IMR-90 (cell line): ENCODE results near the gene CYP2C18. TPM values are rescaled to one million over a fixed set of nuclear protein-coding genes. Genes with fewer than 3 reads are reported as not detected.
"Not testable (repeated sequence)": the region's sequence is repeated elsewhere in the genome, so short reads cannot be mapped to it uniquely, and the experiment has no call there.

Experiments used
- ATAC-seq: fragments of 200-7000 bp; cut with Tn5 transposase; 2 replicates; pipeline ENCODE4 v1.9.1; 2020; ENCODE audit warnings: low read depth, mild to moderate bottlenecking, moderate library complexity
- BruUV-seq: library from RNA; stranded (reverse); fragments of 400-500 nt; replicated peaks from 2 replicates; lab custom pipeline; 2021; lab: Mats Ljungman, UMichigan
- CTCF ChIA-PET: fragments of 300-600 bp; formaldehyde crosslinking; extraction: SDS; loops from one replicate; lab custom pipeline; 2021; ENCODE audit warnings: antibody characterized with exemption; lab: Yijun Ruan, JAX
- POLR2A ChIA-PET: fragments of 300-600 bp; sonication (Branson Sonifier 250); formaldehyde crosslinking; loops from one replicate; lab custom pipeline; 2022; ENCODE audit warnings: antibody characterized with exemption; ENCODE audit not compliant: unreplicated experiment; lab: Charles Lee
- DNase-seq: peaks from one replicate; pipeline ENCODE4 v3.0.0; 2013
- H2AFZ ChIP-seq: replicated peaks from 2 replicates; pipeline ENCODE3; 2013; ENCODE audit warnings: low read length, mild to moderate bottlenecking; ENCODE audit not compliant: poor library complexity
- H2AK5ac ChIP-seq: 2 replicates; pipeline ENCODE4 v1.6.1; 2013; ENCODE audit warnings: low read depth, low read length, inconsistent platforms
- H2AK9ac ChIP-seq: replicated peaks from 2 replicates; pipeline ENCODE3; 2013; ENCODE audit warnings: mild to moderate bottlenecking, low read depth, low read length, moderate library complexity; ENCODE audit not compliant: poor library complexity
- H2BK120ac ChIP-seq: 2 replicates; pipeline ENCODE4 v1.6.1; 2013; ENCODE audit warnings: low read depth, low read length, inconsistent platforms
- H2BK15ac ChIP-seq: 3 replicates; pipeline ENCODE4 v1.6.1; 2013; ENCODE audit warnings: low read depth, low read length, inconsistent platforms
- H2BK20ac ChIP-seq: 2 replicates; pipeline ENCODE4 v1.6.1; 2013; ENCODE audit warnings: low read depth, mild to moderate bottlenecking, inconsistent platforms, low read length, moderate library complexity
- H2BK5ac ChIP-seq: 2 replicates; pipeline ENCODE4 v1.6.1; 2013; ENCODE audit warnings: mild to moderate bottlenecking, low read depth, low read length, inconsistent platforms; ENCODE audit not compliant: poor library complexity, severe bottlenecking
- H3K14ac ChIP-seq: replicated peaks from 2 replicates; pipeline ENCODE4 v1.6.1; 2013; ENCODE audit warnings: low read depth, low read length, inconsistent platforms
- H3K18ac ChIP-seq: 2 replicates; pipeline ENCODE4 v1.6.1; 2013; ENCODE audit warnings: low read depth, low read length, control low read depth
- H3K23ac ChIP-seq: 2 replicates; pipeline ENCODE4 v1.6.1; 2013; ENCODE audit warnings: low read depth, low read length, inconsistent platforms
- H3K27ac ChIP-seq: 2 replicates; pipeline ENCODE4 v1.5.1; 2013; ENCODE audit warnings: mild to moderate bottlenecking, control low read depth, low read length; ENCODE audit not compliant: insufficient read depth
- H3K27me3 ChIP-seq: 2 replicates; pipeline ENCODE4 v1.6.1; 2013; ENCODE audit warnings: low read length; ENCODE audit not compliant: control insufficient read depth, insufficient read depth
- H3K36me3 ChIP-seq: 2 replicates; pipeline ENCODE4 v1.6.1; 2013; ENCODE audit warnings: low read length, mixed read lengths; ENCODE audit not compliant: control insufficient read depth, insufficient read depth
- H3K4ac ChIP-seq: 2 replicates; pipeline ENCODE4 v1.6.1; 2013; ENCODE audit warnings: low read depth, low read length, inconsistent platforms
- H3K4me1 ChIP-seq: 2 replicates; pipeline ENCODE4 v1.6.1; 2013; ENCODE audit warnings: low read length, mixed read lengths; ENCODE audit not compliant: control insufficient read depth, insufficient read depth
- H3K4me2 ChIP-seq: 2 replicates; pipeline ENCODE4 v1.6.1; 2013; ENCODE audit warnings: low read depth, mild to moderate bottlenecking, control low read depth, low read length, moderate library complexity
- H3K4me3 ChIP-seq: 2 replicates; pipeline ENCODE4 v1.5.1; 2013; ENCODE audit warnings: low read depth, mild to moderate bottlenecking, control low read depth, low read length, moderate library complexity; ENCODE audit not compliant: insufficient read depth
- H3K56ac ChIP-seq: 2 replicates; pipeline ENCODE4 v1.6.1; 2013; ENCODE audit warnings: low read length, inconsistent platforms; ENCODE audit not compliant: insufficient read depth; ENCODE audit errors: extremely low read depth
- H3K79me1 ChIP-seq, 2 experiments: 2 replicates each; pipeline ENCODE4 v1.6.1; 2013; ENCODE audit warnings: low read length in 2 of 2, inconsistent platforms in 1 of 2, low read depth in 1 of 2
- H3K9ac ChIP-seq: 2 replicates; pipeline ENCODE4 v1.6.1; 2013; ENCODE audit warnings: low read depth, low read length, control low read depth
- H3K9me1 ChIP-seq: 2 replicates; pipeline ENCODE4 v1.6.1; 2013; ENCODE audit warnings: low read length, inconsistent platforms; ENCODE audit not compliant: insufficient read depth
- H3K9me3 ChIP-seq: 2 replicates; pipeline ENCODE4 v1.6.1; 2013; ENCODE audit warnings: low read length; ENCODE audit not compliant: control insufficient read depth, insufficient read depth
- H4K20me1 ChIP-seq: 2 replicates; pipeline ENCODE4 v1.6.1; 2013; ENCODE audit warnings: low read length, inconsistent platforms; ENCODE audit not compliant: insufficient read depth
- H4K5ac ChIP-seq: 2 replicates; pipeline ENCODE4 v1.6.1; 2013; ENCODE audit warnings: mild to moderate bottlenecking, low read depth, low read length, control low read depth
- H4K8ac ChIP-seq, 2 experiments: 2 replicates each; pipeline ENCODE4 v1.6.1; 2013; ENCODE audit warnings: low read depth in 2 of 2, low read length in 2 of 2, control low read depth in 1 of 2, inconsistent platforms in 1 of 2
- H4K91ac ChIP-seq: 2 replicates; pipeline ENCODE4 v1.6.1; 2013; ENCODE audit warnings: low read depth, low read length, inconsistent platforms; ENCODE audit not compliant: insufficient read depth
- BHLHE40 ChIP-seq: fragments of 150-350 bp; IDR thresholded peaks from 2 replicates; pipeline ENCODE4 v1.6.1; 2016; ENCODE audit warnings: mild to moderate bottlenecking, low read depth, low read length
- FOS ChIP-seq: fragments of 150-350 bp; IDR thresholded peaks from 2 replicates; pipeline ENCODE4 v1.6.1; 2016; ENCODE audit warnings: low read depth, low read length
- MXI1 ChIP-seq: IDR thresholded peaks from 2 replicates; pipeline ENCODE4 v1.6.1; 2012; ENCODE audit warnings: low read depth, mild to moderate bottlenecking, low read length, moderate library complexity, borderline replicate concordance
- POLR2A ChIP-seq: IDR thresholded peaks from 2 replicates; pipeline ENCODE4 v1.6.1; 2012; ENCODE audit warnings: mild to moderate bottlenecking, low read depth, low read length
- RFX5 ChIP-seq: IDR thresholded peaks from 2 replicates; pipeline ENCODE4 v1.8.0; 2012; ENCODE audit warnings: low read depth, mild to moderate bottlenecking, low read length, moderate library complexity
- USF2 ChIP-seq: fragments of 150-350 bp; IDR thresholded peaks from 2 replicates; pipeline ENCODE4 v1.6.1; 2017; ENCODE audit warnings: mild to moderate bottlenecking, antibody characterized with exemption, low read length, low read depth
- WGBS, 2 experiments: methylation state at CpG; one replicate each; pipeline versions ENCODE4 v1.1.5 to v1.1.7; 2013; ENCODE audit warnings: missing lambda C conversion rate in 2 of 2; ENCODE audit not compliant: insufficient read length in 1 of 2; ENCODE audit errors: extremely low coverage in 2 of 2; 5-methylcytosine and 5-hydroxymethylcytosine counted together
- dilution Hi-C: fragments of 300-500 bp; cut with HindIII; formaldehyde crosslinking; loops from one replicate; pipeline ENCODE4 v1.14.3; 2018; ENCODE audit warnings: low sequenced_read_pairs; ENCODE audit not compliant: unreplicated experiment
- in situ Hi-C: fragments of 300-500 bp; cut with MboI; formaldehyde crosslinking; loops from 3 replicates; pipeline ENCODE4 v1.14.3; 2019; ENCODE audit warnings: low sequenced_read_pairs, inconsistent platforms, mixed read lengths
- intact Hi-C: fragments of 100-400 bp; cut with micrococcal nuclease; formaldehyde crosslinking; loops from 2 replicates; pipeline ENCODE4 v1.10.0; 2022
- polyA plus RNA-seq, 3 experiments: library from polyadenylated mRNA; depleted of rRNA; stranded (reverse); fragments of >200 nt; gene quantifications; 2 replicates each; pipeline ENCODE4 v1.2.3, GENCODE V29; 2012; ENCODE audit warnings: low replicate concordance in 1 of 3
- total RNA-seq: library from RNA; depleted of rRNA; stranded (reverse); fragments of >200 nt; gene quantifications from 2 replicates; pipeline ENCODE4 v1.2.3, GENCODE V29; 2012

The CYP2C18 gene
- total and polyA plus RNA-seq, 2 of the 4 experiments (the other 2 are of a cell fraction) = not detected

- ATAC-seq (no peak), DNase-seq (no peak)
- no peaks in the 10 kb centered on the region for H3K36me3 ChIP-seq
- ChIA-PET POLR2A (no interaction called here), CTCF (no interaction called here)
- H4K20me1 ChIP-seq = no peaks in the 10 kb centered on the region
- no TSS peak for BruUV-seq
- dilution Hi-C loops (no loop called here), in situ Hi-C loops (no loop called here), intact Hi-C loops (no loop called here)
- H2BK5ac ChIP-seq = no peak within 1 kb of the TSS
- H4K5ac ChIP-seq = no peak within 1 kb of the TSS
- H3K4me1 ChIP-seq = no peaks in the 10 kb centered on the region
- H3K56ac ChIP-seq = no peak within 1 kb of the TSS
- H2BK15ac ChIP-seq = no peak within 1 kb of the TSS
- H3K14ac ChIP-seq = no peak within 1 kb of the TSS
- H2BK20ac ChIP-seq = no peak within 1 kb of the TSS
- no peaks in the 10 kb centered on the region for H3K79me1 ChIP-seq
- H3K27me3 ChIP-seq = no peaks in the 10 kb centered on the region
- no peak within 1 kb of the TSS for H3K23ac ChIP-seq
- H3K9me3 ChIP-seq = peaks cover 7% of the 10 kb centered on the region; the same call in 1 of the 2 replicates
- no peak within 1 kb of the TSS for H4K91ac ChIP-seq
- no peak within 1 kb of the TSS for H2AFZ ChIP-seq
- WGBS, 2 experiments = no CpG with 5 or more reads among the region's 3 CpGs
- H4K8ac ChIP-seq = no peak within 1 kb of the TSS
- no peak within 1 kb of the TSS for H3K9ac ChIP-seq
- no peak within 1 kb of the TSS for H2BK120ac ChIP-seq
- H3K4me2 ChIP-seq = no peak within 1 kb of the TSS
- H3K4ac ChIP-seq = no peak within 1 kb of the TSS
- no peaks in the 10 kb centered on the region for H3K9me1 ChIP-seq
- H2AK9ac ChIP-seq = no peak within 1 kb of the TSS
- no peak within 1 kb of the TSS for H3K27ac ChIP-seq
- no peak within 1 kb of the TSS for H2AK5ac ChIP-seq
- TF ChIP-seq FOS = no peak
- TF ChIP-seq MXI1 = no peak
- TF ChIP-seq USF2 = no peak
- TF ChIP-seq BHLHE40 = no peak
- TF ChIP-seq RFX5 = no peak
- no peak for TF ChIP-seq POLR2A
- no peak within 1 kb of the TSS for H3K4me3 ChIP-seq
- no peak within 1 kb of the TSS for H3K18ac ChIP-seq
Measured at GRCh38 chr10:94762393-94762792, 78.9 kb downstream of the CYP2C18 start, which contains the start of gene CYP2C19. CYP2C19 (plus strand) TSS chr10:94762681; CDS start chr10:94762706, 25 bp downstream.

DNA sequence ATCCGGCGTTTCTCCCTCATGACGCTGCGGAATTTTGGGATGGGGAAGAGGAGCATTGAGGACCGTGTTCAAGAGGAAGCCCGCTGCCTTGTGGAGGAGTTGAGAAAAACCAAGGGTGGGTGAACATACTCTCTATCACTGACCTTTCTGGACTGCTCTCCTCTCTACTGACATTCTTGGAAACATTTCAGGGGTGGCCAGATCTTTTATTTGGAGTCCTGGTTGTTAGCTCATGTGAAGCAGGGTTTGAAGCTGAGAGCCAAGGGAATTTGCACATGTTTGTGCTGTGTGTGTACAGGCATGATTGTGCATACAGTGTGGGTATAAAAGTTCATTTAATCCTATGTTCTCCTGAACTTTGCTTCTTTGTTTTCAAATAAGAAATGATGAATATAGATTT is 91.9 kb downstream of the CYP2C18 start:
- H3K36me3 ChIP-seq, H4K8ac ChIP-seq, H3K4me3 ChIP-seq, H3K4me1 ChIP-seq, H3K9ac ChIP-seq, H3K79me1 ChIP-seq, H3K27me3 ChIP-seq, DNase-seq, H3K9me3 ChIP-seq, H2AK5ac ChIP-seq, ATAC-seq, H3K56ac ChIP-seq, dilution Hi-C loops, in situ Hi-C loops, H2BK120ac ChIP-seq, H3K14ac ChIP-seq, H4K91ac ChIP-seq, H3K27ac ChIP-seq, H3K4ac ChIP-seq, H2BK15ac ChIP-seq, H3K23ac ChIP-seq, POLR2A ChIA-PET, intact Hi-C loops, H2AFZ ChIP-seq, BruUV-seq, CTCF ChIA-PET, H4K5ac ChIP-seq, H3K18ac ChIP-seq, H3K4me2 ChIP-seq, H2BK20ac ChIP-seq, H2BK5ac ChIP-seq, H3K9me1 ChIP-seq, H4K20me1 ChIP-seq, H2AK9ac ChIP-seq: not testable (repeated sequence)
- no CpG with 5 or more reads among the region's 6 CpGs for WGBS, 2 experiments
